C4-2B (cell line): Measurements from ENCODE around the gene UCHL5.
"Not testable (repeated sequence)": the region's sequence is repeated elsewhere in the genome, so short reads cannot be mapped to it uniquely, and the experiment has no call there.

Experiments
- H3K27ac ChIP-seq: fragments of 450-650 bp; 2 replicates; pipeline ENCODE4 v1.5.1; 2017
- ZFX ChIP-seq: fragments of 450-650 bp; IDR thresholded peaks from 2 replicates; pipeline ENCODE4 v1.6.1; 2017
- TF ChIP-seq, protein P1 (sequence below): fragments of 450-650 bp; conservative IDR thresholded peaks from 2 replicates; pipeline ENCODE4 v1.5.1; 2017; ENCODE audit warnings: mild to moderate bottlenecking

Gene UCHL5

DNA sequence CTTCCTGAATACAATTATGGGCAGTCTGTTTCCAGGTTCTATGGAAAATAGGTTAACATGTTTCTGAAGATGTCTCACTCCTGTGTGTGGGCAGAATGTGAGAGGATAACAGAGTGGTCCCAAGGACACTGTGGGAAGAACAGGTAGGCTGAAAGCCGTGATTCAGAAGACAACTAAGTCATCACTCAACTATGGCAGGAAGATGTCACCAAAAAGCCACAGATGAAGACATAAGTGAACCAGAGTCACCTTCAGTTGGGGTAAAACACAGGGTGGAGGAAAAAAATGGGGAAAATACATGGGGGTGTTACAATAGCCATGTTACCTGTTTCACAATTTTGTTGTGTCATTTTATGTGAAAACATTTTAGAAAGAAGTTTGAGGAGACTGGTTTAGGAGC lies 75.1 kb downstream of the UCHL5 start:
- TF ChIP-seq, protein P1, sequence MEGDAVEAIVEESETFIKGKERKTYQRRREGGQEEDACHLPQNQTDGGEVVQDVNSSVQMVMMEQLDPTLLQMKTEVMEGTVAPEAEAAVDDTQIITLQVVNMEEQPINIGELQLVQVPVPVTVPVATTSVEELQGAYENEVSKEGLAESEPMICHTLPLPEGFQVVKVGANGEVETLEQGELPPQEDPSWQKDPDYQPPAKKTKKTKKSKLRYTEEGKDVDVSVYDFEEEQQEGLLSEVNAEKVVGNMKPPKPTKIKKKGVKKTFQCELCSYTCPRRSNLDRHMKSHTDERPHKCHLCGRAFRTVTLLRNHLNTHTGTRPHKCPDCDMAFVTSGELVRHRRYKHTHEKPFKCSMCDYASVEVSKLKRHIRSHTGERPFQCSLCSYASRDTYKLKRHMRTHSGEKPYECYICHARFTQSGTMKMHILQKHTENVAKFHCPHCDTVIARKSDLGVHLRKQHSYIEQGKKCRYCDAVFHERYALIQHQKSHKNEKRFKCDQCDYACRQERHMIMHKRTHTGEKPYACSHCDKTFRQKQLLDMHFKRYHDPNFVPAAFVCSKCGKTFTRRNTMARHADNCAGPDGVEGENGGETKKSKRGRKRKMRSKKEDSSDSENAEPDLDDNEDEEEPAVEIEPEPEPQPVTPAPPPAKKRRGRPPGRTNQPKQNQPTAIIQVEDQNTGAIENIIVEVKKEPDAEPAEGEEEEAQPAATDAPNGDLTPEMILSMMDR, result no peak
- TF ChIP-seq ZFX, result no peak
- no peak overlapping the region for H3K27ac ChIP-seq

DNA sequence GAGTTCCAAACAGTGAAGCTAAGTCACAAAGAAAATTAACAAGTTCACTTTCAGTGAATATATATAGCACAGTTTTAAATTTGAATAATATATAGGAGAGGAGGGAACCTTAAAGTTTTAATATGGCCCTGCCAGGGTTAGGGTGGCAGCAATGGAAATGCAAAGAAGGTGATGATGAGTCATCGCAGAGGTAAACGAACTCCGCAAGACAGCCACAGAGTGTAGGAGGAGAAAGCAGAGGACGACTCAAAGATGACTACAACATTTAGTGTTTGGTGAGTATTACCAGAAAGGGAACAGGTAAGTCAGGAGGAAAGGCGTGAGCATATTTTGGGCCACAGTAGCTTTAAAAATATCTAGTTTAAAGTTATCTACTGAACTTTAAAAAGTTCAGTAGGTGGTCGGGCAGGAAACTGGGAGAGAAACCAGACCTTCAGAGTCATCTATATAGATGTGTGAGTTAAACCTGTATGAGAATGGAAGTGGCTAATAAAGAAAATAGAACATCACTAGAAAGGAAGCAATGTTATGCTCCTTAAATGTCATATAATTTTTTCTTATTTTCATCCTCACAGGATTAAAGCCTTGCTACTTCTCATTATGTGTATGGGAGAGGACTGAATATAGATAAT lies 75.7 kb downstream of the UCHL5 start:
- TF ChIP-seq, protein P1, result no peak
- no peak for TF ChIP-seq ZFX
- H3K27ac ChIP-seq, result no peak overlapping the region

DNA sequence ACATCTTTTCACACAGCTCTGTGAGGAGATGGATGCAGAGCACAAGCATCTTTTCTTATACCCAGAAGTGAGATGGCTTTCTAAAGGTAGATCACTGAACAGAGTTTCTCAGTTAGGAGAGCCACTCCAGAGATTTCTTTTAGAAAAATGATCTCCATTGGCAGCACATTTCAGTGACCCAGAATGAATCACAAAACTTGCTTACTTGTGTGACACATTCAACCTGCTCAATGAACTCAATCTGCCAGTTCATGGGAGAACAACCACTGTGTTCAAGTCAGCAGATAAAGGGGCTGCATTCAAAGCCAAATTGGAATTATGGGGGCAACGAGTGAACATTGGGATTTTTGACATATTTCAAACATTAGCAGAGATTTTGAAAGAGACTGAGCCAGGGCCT lies 78.3 kb downstream of the UCHL5 start:
- H3K27ac ChIP-seq, result no peak overlapping the region
- TF ChIP-seq, protein P1, result no peak
- no peak for TF ChIP-seq ZFX

DNA sequence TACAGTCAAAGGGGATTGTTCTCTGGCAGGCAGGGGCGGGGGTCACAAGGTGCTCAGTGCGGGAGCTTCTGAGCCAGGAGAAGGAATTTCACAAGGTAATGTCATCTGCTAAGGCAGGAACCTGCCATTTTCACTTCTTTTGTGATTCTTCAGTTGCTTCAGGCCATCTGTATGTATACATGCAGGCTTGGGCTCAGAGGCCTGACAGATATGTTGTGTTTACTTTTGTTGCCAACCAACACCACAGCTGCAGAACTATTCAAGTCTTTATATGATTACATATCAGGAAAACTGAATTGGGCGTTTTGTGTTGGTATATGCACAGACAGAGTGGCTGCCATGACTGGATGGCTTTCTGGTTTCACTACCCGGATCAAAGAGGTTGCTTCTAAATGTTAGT lies 78.8 kb downstream of the UCHL5 start:
- not testable (repeated sequence) for H3K27ac ChIP-seq

DNA sequence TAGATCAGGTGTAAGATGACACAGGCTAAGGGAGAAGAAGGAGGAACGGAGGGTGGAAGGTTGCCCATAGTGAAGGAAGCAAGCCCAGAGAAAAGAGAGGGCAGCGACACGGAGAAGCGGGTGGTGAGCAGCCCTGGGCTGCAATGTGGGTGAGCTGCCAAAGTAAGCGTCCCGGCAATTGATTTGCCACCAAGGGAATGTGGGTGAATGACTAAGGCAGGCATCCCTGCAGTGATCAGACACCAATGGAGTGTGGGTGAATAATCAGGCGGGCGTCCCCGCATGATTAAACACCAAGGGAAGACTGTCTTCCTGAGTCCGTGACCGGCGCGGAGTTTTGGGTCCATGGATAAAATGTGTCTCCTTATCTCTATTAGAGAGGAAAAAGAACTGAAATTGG lies 79.6 kb downstream of the UCHL5 start:
- TF ChIP-seq ZFX, result no peak
- TF ChIP-seq, protein P1, result no peak
- no peak overlapping the region for H3K27ac ChIP-seq

DNA sequence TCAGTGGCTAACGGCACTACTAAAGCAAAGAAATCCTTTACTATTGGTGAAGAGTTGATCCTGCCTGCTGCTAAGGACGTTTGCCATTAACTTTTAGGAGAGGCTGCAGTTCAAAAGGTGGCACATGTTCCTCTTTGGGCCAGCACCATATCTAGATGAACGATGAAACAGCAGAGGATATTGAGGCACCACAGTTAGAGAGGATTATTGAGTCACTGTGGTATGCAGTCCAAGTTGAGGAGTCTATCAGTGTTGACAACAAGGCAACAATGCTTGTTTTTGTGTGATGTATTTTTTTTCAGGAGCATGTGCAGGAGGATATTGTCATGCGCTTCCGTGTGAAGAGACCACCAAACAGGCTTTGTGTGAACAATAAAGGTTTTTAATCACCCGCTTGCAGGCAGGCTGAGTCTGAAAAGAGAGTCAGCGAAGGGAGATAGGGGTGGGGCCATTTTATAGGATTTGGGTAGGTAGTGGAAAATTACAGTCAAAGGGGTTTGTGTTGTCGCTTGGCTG lies 80.9 kb downstream of the UCHL5 start:
- TF ChIP-seq, protein P1, result no peak
- TF ChIP-seq ZFX, result no peak
- no peak overlapping the region for H3K27ac ChIP-seq

DNA sequence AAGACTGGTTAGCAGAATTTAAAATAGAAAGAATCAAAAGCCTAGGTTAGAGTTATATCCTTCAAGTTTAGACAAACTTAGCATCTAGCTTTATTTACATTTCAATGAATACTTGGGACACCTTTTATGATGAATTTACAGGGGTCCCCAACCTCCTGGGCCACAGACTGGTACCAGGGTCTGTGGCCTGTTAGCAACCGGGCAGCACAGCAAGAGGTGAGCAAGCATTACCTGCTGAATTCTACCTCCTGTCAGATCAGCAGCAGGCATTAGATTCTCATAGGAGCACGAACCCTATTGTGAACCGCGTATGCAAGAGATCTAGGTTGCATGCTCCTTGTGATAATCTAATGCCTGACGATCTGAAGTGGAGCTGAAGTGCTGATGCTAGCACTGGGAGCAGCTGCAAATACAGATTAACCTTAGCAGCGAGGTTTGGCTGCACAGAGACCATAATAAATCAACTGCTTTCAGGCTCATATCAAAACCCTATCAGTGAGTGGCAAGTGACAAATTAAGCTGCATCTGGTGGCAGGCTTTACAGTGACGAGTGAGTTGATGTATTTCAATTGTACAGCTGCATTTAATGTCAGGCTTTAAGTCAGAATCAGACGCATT lies 82.0 kb downstream of the UCHL5 start:
- no peak overlapping the region; the same call in 1 of the 2 replicates for H3K27ac ChIP-seq

More for the DNA sequence above, 82.0 kb downstream of the UCHL5 start:
- TF ChIP-seq, protein P1, result no peak
- TF ChIP-seq ZFX, result no peak
